Retina (tissue), 1 donor: ENCODE results near the gene ACSM6.

Experiments used
- DNase-seq: peaks from one replicate; pipeline ENCODE4 v3.0.0-alpha.2; 2016

The ACSM6 gene

DNA sequence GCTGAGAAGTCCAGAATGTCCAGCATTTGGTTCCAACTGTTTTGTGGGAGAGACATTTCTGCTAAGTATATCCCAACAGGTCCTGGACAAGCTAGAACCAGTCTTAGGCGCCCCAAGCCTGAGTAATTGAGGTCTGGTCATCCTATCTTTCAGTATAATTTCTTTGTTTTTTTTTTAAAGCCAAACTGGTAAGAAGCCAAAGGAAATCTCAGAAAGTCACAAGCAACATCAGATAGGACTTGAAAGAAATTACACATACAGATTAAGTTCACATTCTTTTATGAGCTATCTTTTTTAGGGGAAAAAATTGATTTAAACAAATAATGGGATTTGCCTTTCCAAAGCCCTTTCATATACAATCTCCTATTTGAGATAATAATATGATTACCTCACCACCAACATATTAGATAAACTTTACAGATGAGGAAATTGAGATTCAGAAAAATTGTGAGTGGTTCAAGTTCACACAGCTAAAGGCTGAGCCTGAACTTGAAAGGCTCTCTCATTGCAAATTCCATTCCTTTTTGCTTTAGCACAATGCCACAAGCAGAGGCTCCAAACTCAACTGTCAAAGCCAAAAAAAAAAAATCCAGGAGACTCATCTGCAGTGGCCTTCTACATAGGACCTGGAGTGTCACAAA is 81.8 kb downstream of the ACSM6 start:
- DNase-seq: no peak

DNA sequence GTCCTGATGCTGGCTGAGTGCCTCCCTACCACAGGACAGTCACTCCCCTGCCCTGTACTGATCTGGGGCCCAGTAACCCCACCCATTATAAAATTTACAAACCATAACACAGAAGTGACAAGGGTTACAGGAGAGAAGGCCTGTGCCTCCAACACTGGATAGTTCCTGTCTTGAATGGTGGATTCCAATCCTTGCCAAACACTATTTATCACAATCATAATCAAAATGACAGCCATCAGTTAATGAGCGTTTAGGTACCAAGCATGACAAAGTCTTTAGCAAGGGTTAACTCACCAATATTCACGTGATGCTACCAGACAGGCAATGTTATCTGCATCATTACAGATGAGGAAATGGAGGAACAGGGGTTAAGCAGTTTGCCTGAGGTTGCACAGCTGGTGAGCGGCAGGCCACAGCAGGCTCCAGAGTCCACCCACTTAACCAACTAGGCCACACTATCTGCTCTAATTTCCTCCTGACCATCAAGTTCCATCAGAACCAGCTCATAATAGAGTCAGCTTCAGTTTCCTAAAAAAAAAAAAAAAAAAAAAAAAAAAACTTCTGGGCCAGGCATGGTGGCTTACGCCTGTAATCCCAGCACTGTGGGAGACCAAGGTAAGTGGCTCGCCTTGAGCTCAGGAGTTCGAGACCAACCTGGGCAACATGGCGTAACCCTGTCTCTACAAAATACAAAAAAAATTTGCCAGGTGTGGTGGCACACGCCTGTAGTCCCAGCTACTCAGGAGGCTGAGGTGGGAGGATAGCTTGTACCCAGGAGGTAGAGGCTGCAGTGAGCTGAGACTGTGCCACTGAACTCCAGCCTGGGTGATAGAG is 82.5 kb downstream of the ACSM6 start:
- DNase-seq: no peak

DNA sequence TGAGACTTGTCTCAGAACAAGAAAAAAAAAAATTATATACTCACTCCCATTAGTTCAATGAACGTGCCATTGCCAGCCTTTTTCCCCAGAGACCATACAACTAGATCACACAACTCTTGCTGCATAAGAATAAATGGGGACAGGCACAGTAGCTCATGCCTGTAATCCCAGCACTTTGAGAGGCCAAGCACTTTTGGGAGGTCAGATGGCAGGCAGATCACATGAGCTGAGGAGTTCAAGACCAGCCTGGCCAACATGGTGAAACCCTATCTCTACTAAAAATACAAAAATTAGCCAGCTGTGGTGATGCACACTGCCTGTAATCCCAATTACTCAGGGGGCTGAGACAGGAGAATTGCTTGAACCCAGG is 83.1 kb downstream of the ACSM6 start:
- DNase-seq: no peak

DNA sequence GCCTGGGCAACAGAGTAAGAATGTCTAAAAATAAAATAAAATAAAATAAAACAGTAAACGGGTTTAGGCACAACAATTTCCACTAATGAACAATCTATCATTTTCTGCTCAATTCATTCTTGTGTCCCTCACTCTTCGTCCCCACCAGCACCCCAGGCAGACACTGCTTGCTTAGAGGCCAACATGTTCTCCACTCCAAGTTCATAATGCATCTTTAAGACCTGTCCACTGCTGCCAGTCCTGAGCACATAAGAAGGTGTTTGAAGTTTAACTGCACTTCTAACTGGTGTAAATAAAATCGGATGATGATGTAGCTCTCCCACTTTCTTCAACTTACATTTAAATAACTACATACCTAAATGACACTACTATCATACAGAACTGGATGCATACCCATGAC is 83.6 kb downstream of the ACSM6 start:
- DNase-seq: no peak
